Iris pigment epithelial cell (primary cell): ENCODE measurements around the gene FXYD2.
"Not testable (repeated sequence)": the region's sequence is repeated elsewhere in the genome, so short reads cannot be mapped to it uniquely, and the experiment has no call there.

Experiments used
- DNase-seq: peaks from one replicate; pipeline ENCODE4 v3.0.0-alpha.2; 2011; ENCODE audit warnings: low read depth

Gene FXYD2

GRCh38 chr11:117824571-117825537, at the start of gene FXYD2:
Gene FXYD2, minus strand, starts transcription at chr11:117824744. Its CDS starts 66 bp downstream, at chr11:117824678.
- no peak for DNase-seq

- DNase-seq = no peak
These were observed 49.2 kb upstream of the FXYD2 start for GRCh38 chr11:117873828-117874125.

GRCh38 chr11:117872975-117873827, 48.7 kb upstream of the FXYD2 start:
- no peak for DNase-seq

- no peak for DNase-seq
These were observed 47.9 kb upstream of the FXYD2 start for GRCh38 chr11:117872420-117872961.

GRCh38 chr11:117871784-117872183, 47.2 kb upstream of the FXYD2 start:
- no peak for DNase-seq

- DNase-seq = no peak
These were observed 46.6 kb upstream of the FXYD2 start for GRCh38 chr11:117871160-117871559.

GRCh38 chr11:117870103-117870952, 45.8 kb upstream of the FXYD2 start:
- DNase-seq = no peak

GRCh38 chr11:117869604-117870003, 45.1 kb upstream of the FXYD2 start:
- DNase-seq = no peak

GRCh38 chr11:117868815-117869561, 44.4 kb upstream of the FXYD2 start:
- no peak for DNase-seq

GRCh38 chr11:117868088-117868487, 43.5 kb upstream of the FXYD2 start:
- DNase-seq = no peak

- no peak for DNase-seq
These were observed 42.0 kb upstream of the FXYD2 start for GRCh38 chr11:117866526-117866925.

- not testable (repeated sequence) for DNase-seq
These were observed 41.0 kb upstream of the FXYD2 start for GRCh38 chr11:117865546-117865945.

- DNase-seq = no peak
These were observed 38.8 kb upstream of the FXYD2 start for GRCh38 chr11:117863383-117863782.

GRCh38 chr11:117862753-117863152, 38.2 kb upstream of the FXYD2 start:
- DNase-seq = no peak

GRCh38 chr11:117862019-117862725, 37.6 kb upstream of the FXYD2 start:
- DNase-seq = no peak

- DNase-seq = peak; percentile 16
These were observed 36.8 kb upstream of the FXYD2 start for GRCh38 chr11:117861151-117862018.

- DNase-seq = no peak
These were observed 35.6 kb upstream of the FXYD2 start for GRCh38 chr11:117860139-117860538.

- DNase-seq = no peak
These were observed 35.1 kb upstream of the FXYD2 start for GRCh38 chr11:117859488-117860112.

GRCh38 chr11:117859061-117859460, 34.5 kb upstream of the FXYD2 start:
- DNase-seq = no peak
